Measurements from ENCODE around the gene SMIM1.

DNA sequence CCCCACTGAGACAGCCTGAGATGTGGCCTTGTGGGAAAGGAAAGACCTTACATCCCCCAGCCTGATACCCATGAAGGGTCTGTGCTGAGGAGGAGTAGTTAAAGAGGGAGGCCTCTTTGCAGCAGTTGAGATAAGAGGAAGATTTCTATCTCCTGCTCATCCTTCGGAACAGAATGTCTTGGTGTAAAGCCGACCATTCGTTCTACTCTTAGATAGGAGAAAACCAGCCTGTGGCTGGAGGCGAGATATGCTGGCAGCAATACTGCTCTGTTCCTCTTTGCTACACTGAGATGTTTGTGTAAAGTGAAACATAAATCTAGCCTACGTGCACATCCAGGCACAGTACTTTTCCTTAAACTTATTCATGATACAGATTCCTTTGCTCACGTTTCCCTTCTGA, 21.8 kb upstream of the SMIM1 start:
- TF ChIP-seq, protein P1, sequence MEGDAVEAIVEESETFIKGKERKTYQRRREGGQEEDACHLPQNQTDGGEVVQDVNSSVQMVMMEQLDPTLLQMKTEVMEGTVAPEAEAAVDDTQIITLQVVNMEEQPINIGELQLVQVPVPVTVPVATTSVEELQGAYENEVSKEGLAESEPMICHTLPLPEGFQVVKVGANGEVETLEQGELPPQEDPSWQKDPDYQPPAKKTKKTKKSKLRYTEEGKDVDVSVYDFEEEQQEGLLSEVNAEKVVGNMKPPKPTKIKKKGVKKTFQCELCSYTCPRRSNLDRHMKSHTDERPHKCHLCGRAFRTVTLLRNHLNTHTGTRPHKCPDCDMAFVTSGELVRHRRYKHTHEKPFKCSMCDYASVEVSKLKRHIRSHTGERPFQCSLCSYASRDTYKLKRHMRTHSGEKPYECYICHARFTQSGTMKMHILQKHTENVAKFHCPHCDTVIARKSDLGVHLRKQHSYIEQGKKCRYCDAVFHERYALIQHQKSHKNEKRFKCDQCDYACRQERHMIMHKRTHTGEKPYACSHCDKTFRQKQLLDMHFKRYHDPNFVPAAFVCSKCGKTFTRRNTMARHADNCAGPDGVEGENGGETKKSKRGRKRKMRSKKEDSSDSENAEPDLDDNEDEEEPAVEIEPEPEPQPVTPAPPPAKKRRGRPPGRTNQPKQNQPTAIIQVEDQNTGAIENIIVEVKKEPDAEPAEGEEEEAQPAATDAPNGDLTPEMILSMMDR (IDR thresholded peaks at IDR 0.05; ENCODE audit: extremely low read depth in 1 of 2, insufficient read depth in 1 of 2, low read depth in 1 of 2, low read length in 2 of 2), result no peak
- TF ChIP-seq MYC (IDR thresholded peaks at IDR 0.05; ENCODE audit: low read depth, low read length) (no peak), POLR2AphosphoS5 (IDR thresholded peaks at IDR 0.05; ENCODE audit: insufficient read depth, low read depth, low read length) (no peak), POLR2A (IDR thresholded peaks at IDR 0.05; ENCODE audit: low read depth, low read length) (no peak)

Data from endothelial cell of umbilical vein (primary cell).